ENCODE results near the gene KCNG2.

KCNG2 gene

GRCh38 chr18:79947054-79947755 lies 149.5 kb downstream of the KCNG2 start:
- POLR2A ChIA-PET: no interaction called here

GRCh38 chr18:79947881-79948610 lies 150.3 kb downstream of the KCNG2 start:
- H3K4me3 ChIP-seq (ENCODE audit: low read depth, low read length): no peak overlapping the region
- POLR2A ChIA-PET: no interaction called here
- CTCF ChIA-PET: no interaction called here
- TF ChIP-seq CTCF (IDR thresholded peaks at IDR 0.05; ENCODE audit: insufficient read depth, low read length, missing control alignments): no peak
- no peak for DNase-seq (ENCODE audit: low read depth, low spot score)

More at GRCh38 chr18:79947054-79947755, 149.5 kb downstream of the KCNG2 start:
- no peak for DNase-seq (ENCODE audit: low read depth, low spot score)
- CTCF ChIA-PET: no interaction called here
- no peak overlapping the region for H3K4me3 ChIP-seq (ENCODE audit: low read depth, low read length)
- TF ChIP-seq CTCF (IDR thresholded peaks at IDR 0.05; ENCODE audit: insufficient read depth, low read length, missing control alignments): no peak

DNA sequence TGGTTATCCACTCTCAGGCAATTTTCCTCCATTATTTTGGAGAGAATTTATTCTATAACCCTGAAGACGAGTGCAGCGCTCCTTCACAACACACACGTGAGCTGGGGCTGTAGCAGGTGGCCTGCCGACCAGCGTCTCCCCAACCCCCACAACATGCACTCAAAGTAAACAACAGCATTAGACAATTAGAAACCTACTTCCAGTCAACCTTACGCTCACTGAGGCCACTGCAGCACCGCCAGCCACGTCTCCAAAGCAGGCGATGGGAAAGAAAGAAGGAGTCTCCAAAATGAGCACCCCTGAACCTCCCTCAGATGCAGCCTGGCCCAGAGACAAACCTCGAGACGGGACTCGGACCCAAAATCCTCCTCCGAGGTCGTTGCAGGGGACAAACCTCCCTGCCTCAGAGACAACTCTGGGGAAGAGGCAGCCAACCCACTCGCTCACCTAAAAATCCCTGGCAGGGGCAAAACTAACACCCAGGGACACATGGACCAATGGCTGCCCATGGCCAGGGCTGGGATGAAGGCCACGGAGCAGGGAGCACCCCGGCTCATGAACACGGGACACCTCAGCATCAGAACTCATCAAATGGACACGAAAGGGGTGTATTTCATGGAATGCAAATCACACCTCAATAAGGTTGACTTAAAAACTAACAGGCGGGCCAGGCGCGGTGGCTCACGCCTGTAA lies 151.1 kb downstream of the KCNG2 start:
- TF ChIP-seq CTCF (IDR thresholded peaks at IDR 0.05; ENCODE audit: insufficient read depth, low read length, missing control alignments): no peak
- H3K4me3 ChIP-seq (ENCODE audit: low read depth, low read length): no peak overlapping the region
- CTCF ChIA-PET: no interaction called here
- POLR2A ChIA-PET: no interaction called here
- DNase-seq (ENCODE audit: low read depth, low spot score): no peak
